Femur (tissue), 1 donor: ENCODE data around the gene MYO15B.
A peak's percentile ranks its signal among the peaks of the same experiment; 100 is the strongest.

Source experiments
- DNase-seq: peaks from one replicate; pipeline ENCODE4 v3.0.0-alpha.2; 2017

Gene MYO15B

DNA sequence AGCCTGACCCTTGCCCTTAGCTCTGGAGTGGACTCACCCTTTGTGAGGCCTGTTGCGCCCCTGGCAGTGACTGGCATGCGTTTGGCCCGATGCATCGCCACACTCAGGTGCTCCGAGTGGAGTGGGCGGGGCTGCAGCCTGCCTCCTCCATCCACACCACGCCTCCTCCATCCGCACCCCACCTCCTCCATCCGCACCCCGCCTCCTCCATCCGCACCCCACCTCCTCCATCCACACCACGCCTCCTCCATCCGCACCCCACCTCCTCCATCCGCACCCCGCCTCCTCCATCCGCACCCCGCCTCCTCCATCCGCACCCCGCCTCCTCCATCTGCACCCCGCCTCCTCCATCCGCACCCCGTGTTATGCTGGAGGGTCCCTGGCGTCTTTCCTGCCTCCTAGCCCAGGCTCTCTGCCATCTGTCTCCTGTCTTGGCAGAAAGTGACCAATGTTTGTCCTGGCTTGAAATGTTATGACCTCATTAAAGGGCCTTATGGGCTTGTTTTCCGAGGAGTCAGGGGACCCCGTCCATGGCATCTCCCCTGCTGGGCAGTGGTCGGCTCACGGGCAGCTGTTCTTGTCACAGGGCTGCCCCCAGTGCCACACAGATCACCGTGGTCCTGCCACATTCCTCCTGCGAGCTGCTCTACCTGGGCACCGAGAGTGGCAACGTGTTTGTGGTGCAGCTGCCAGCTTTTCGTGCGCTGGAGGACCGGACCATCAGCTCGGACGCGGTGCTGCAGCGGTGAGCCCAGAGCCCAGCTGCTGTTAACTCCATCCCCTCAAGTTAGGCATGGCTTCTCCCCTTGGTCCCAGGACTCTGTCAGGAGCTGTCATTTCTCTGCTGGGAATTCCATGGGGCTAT is 28.7 kb upstream of the MYO15B start:
- no peak for DNase-seq

DNA sequence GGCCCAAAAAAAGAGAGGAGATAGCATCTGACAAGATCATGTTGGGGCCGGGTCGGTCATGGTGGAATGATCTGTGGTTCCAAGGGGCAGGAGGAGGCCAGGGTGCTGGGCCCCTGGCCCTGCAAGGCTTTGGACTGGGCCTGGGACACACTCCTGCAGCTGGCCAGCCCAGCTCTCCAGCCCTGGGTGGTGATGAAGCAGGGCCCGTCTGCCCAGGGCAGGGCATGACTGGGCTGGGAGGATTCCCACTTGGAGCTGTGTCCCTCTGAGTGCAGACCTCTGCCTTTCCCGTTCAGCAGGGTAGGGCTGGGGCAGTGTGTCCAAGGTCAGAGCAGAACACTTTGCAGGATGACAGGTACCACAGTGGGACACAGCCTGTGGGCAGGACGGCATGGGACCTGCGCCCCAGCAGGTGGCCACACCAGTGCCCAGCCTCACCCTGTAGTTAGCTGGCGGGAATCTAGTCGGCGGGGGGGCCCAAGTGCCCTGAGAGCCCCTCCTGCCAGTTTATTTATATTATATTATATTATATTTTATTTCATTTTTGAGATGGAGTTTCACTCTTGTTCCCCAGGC is 27.6 kb upstream of the MYO15B start:
- no peak for DNase-seq

DNA sequence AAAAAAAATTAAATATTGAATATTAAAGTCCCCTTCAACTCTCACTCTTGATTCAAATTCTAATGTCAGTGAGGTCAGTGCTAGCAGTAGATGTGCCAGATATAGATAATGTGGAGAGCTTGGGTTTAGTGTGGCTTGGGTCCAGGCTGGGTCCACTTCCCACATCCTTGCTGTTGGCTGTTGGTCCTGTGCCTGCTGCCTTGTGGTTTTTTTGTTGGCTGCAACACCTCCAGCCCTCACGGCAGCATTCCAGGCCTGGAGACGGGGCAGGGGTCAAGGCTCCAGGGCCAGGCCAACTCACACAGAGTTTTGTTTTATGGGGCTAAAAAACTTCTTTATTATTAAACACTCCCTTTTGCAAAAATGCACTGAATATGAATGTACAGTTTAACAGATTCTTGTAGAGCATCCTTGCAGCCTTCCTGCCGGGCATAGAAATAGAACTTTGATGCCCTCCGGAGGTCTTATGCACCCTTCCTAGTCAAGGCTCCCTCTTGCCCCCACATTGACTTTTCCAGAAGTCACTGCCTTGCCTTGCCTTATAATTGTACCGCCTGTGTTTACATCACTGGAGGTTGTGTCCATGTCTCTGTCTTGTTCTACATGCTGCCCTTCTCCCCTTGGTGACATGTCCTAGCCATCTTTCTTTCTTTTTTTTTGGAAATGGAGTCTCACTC is 25.5 kb upstream of the MYO15B start:
- no peak for DNase-seq

DNA sequence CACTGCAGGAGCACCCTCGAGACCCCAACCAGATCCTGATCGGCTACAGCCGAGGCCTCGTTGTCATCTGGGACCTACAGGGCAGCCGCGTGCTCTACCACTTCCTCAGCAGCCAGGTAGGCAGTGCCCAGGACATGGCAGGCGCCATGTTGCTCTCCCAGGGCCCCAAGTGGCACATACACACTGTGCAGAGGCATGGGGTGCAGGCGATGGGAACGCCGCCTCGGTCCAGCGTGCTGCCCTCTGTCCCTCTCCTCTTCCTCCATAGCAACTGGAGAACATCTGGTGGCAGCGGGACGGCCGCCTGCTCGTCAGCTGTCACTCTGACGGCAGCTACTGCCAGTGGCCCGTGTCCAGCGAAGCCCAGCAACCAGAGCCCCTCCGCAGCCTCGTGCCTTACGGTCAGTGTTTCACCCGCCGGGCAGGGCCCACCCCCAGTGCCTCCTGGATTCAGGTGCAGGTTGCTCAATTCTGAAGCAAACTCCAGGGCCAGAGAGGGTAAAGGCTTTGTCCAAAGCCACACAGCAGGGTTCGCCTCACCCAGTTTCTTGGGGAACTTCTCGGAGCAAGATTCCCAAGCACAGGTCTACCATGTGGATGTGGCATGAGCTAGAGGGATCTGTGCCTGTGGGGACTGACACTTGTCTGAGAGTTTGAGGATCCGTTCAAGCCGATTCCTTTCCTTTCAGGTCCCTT is 24.4 kb upstream of the MYO15B start:
- no peak for DNase-seq

DNA sequence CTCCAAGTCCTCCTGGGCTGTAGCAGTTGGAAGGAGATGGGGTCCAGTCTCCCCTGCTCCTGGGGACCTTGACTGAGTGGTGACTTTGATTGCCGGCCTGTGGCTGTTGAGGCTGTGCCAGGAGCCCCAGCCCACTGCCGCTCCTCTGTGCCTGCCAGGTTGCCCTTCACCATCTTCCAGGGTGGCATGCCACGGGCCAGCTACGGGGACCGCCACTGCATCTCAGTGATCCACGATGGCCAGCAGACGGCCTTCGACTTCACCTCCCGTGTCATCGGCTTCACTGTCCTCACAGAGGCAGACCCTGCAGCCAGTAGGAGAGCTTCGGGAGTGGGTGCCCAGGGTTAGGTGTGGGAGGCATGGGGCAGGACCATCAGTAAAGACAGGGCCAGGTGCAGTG is 23.4 kb upstream of the MYO15B start:
- DNase-seq: no peak

DNA sequence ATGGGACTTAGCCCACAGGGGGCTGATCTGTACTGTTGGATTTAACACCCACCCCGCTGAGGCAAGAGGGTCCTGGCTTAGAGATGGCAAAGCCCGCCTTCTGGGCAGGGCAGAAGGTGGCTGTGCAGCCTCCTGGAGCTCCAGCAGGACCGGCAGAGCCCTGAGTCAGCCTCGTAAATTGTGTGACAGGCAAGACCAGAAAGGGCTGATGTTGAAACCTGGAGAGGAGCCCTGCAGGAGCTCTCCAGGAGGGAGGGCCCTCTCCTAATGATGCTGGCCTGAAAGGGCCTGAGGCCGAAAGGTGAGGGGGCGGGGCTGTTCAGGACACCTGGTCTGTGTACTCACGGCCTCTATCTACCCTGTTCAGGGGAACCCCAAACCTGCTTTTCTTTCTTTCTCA is 22.5 kb upstream of the MYO15B start:
- no peak for DNase-seq

DNA sequence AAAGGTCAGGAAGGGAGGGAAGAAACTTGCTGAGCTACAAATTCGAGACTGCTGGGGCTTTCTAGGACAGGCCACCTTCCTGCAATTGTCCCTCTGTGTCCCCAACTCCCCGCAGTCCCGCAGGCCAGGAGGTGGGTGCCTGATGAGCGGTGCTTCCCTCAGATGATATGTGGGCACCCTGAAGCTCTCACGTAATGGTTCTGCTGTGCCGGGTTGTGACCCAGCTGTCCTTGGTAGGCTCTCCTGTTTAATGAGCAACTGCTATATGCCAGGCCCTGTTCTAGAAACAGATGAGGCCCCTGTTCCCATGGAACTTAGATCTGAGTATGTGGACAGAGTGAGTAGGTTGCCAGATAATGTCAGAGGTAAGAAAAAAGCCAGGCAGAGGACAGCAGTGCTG is 22.0 kb upstream of the MYO15B start:
- DNase-seq: no peak

DNA sequence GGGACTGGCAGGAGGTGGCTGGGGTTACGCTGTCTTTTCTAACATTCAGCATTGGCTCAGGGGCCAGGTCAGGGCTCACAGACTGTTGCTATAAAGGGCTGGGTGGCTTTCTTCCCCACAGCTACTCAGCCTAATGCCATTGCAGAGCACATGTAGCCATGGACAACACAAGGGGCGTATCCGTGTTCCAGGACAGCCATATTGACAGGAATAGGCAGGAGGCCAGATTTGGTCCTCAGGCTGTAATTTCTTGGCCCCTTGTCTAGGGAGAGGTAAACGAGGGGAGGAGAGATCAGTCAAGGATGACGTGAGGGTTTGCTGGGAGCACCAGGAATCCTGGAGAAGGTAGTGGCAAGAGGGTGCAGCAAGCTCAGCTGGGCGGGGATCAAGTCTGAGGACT is 21.2 kb upstream of the MYO15B start:
- no peak for DNase-seq

DNA sequence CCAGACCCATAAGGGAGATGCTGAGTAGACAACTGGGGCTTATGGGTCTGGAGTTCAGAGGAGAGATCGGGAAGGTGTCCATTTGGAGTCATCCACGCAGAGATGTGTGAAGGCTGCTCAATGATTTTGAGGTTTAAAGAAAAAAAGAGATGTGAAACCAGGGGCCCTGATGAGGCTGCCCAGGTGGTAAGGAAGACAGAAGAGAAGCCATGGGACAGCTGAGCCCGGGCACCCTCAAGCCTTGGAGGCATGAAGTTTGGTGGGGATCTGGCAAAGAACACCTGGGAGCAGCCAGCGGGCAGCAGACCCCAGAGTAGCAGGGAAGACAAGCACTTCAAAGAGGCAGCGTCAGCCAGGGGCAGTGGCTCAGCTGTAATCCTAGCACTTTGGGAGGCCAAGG is 20.8 kb upstream of the MYO15B start:
- no peak for DNase-seq

DNA sequence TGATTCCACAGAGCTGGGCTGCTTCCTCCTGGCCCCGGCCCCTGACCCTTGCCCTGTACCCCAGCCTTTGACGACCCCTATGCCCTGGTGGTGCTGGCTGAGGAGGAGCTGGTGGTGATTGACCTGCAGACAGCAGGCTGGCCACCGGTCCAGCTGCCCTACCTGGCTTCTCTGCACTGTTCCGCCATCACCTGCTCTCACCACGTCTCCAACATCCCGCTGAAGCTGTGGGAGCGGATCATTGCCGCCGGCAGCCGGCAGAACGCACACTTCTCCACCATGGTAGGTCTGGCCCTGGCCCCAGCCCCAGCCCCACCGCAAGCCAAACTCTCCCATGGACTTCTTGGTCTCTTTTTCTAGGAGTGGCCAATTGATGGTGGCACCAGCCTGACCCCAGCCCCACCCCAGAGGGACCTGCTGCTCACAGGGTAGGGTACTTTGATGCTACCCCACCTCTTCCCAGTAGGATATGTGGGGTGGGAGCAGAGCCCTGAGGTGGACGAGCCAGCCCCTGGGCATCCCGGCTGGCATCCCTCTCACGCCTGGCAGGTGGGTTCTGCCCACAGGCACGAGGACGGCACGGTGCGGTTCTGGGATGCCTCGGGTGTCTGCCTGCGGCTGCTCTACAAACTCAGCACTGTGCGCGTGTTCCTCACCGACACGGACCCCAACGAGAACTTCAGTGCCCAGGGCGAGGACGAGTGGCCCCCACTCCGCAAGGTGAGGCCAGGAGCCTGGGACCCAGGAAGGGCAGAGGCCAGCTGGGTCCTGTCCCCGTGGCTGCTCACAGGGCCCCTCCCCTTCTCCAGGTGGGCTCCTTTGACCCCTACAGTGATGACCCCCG is 19.0 kb upstream of the MYO15B start:
- no peak for DNase-seq

DNA sequence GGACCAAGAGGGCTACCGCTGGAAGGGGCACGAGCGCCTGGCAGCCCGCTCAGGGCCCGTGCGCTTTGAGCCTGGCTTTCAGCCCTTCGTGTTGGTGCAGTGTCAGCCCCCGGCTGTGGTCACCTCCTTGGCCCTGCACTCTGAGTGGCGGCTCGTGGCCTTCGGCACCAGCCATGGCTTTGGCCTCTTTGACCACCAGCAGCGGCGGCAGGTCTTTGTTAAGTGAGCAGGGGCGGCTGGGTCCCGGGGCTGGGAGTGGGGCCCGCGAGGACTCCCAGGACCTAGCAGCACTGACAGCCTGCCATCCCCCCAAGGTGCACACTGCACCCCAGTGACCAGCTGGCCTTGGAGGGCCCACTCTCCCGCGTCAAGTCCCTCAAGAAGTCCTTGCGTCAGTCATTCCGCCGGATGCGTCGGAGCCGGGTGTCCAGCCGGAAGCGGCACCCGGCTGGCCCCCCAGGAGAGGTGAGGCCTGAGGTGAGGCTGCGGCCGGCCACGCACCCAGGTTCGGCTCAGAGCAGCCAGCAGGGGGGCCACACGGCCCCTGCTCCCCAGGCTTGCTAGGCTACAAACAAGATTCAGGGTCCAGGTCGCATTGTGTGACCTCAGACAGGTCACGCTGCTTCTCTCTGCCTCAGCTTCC is 17.4 kb upstream of the MYO15B start:
- DNase-seq: no peak

DNA sequence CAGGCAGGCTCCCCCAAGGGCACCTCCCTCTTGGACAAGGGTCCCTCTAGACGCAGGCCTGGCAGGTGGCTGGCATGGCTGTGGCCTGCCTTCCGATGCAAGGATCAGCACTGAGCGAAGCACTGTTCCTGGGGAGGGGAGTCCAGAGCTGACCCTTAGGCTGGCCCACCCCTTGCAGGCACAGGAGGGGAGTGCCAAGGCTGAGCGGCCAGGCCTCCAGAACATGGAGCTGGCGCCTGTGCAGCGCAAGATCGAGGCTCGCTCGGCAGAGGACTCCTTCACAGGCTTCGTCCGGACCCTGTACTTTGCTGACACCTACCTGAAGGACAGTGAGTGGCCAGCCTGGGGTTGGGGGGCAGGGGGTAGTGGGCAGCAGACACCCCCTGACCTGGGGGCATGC is 16.8 kb upstream of the MYO15B start:
- no peak for DNase-seq

DNA sequence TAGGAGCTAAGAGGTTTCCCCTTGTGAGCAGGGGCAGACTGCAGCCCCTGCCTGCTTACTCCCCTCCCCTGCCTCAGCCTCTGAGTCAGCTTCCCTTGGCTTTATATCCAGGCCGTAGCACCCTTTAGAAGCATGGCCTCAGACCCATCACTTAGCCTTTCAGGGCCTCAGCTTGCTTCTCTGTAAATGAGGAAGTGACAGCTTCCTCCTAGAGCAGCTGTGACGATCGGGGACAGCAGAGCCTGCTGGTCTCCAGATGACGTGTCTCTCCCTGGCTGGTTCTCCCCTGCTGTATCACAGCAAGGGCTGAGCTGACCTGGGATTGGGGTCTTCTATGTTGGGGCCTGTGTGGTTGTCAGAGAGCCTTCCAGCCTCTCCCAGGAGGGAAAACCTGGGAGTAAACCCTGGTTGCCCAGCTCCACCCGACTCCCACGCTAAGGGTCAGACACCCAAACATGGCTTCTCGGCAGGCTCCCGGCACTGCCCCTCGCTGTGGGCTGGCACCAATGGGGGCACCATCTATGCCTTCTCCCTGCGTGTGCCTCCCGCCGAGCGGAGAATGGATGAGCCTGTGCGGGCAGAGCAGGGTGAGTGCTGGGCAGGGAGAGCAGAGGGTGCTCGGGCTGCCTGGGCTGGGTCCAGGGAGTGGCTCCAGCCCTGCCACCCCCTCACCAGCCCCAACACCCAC is 16.3 kb upstream of the MYO15B start:
- peak; percentile 59 for DNase-seq

DNA sequence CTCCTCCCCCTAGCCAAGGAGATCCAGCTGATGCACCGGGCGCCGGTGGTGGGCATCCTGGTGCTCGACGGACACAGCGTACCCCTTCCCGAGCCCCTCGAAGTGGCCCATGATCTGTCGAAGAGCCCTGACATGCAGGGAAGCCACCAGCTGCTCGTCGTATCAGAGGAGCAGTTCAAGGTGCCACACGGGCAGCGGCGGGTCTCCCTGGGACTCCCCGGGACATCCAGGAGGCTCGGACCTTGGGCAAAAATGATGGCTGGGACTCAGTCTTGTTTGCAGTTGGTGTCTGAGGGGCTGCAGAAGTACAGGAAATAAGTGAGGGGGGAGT is 15.8 kb upstream of the MYO15B start:
- no peak for DNase-seq

DNA sequence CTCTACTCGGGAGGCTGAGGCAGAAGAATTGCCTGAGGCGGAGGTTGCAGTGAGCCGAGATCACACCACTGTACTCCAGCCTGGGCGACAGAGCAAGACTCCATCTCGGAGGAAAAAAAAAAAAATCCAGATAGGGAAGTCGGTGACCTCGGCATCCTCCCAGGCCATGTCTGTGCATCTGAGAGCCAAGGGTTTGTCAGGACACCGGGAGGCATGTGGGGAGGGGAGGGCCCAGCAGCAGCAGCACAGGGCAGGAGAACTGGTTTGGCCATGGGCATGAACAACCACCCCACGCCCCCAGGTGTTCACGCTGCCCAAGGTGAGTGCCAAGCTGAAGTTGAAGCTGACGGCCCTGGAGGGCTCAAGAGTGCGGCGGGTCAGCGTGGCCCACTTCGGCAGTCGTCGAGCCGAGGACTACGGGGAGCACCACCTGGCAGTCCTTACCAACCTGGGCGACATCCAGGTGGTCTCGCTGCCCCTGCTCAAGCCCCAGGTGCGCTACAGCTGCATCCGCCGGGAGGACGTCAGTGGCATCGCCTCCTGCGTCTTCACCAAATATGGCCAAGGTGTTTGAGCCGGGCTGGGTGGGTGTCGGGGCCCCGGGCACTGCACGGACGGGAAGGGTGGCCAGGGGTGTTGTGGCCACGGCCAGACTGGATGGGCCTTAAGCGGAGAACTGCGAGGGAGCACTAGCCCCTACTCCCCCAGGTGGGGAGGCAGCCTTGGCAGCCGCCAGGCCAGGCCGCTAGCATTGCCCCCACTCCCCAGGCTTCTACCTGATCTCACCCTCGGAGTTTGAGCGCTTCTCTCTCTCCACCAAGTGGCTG is 14.7 kb upstream of the MYO15B start:
- DNase-seq: no peak

DNA sequence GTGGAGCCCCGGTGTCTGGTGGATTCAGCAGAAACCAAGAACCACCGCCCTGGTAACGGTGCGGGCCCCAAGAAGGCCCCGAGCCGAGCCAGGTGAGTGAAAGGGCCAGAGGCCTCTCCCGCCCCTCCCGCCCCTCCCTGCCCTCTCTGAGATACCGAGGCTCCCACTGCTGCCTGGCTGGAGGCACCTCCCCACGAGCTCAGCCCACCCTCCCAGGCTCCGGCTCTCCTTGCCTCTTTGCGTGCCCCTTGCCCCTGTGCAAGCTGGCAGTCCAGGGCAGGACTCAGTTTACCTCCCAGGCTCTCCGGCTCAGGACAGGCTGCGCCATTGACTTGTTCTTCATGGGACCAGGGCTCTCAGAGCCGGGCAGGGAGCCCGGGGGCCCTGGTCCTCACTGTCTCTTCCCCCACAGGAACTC is 14.1 kb upstream of the MYO15B start:
- no peak for DNase-seq

DNA sequence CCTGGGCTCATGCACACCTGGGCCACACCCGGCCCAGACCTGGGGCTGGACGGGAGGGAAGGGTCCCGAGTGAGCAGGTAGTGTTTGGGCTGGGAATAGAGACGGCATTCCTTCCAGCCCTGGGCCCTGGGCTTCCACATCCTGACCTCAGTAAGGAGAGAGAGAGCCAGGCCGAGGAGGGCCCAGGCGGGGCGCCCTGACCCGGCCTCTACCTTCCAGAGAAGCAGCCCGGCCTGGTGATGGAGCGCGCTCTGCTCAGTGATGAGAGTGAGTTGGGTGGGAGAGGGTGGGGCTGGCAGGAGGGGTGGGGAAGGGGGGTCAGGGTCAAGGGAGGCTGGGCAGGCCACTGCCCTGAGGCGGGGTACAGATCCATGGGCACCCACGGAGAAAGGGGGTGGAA is 13.6 kb upstream of the MYO15B start:
- DNase-seq: no peak

DNA sequence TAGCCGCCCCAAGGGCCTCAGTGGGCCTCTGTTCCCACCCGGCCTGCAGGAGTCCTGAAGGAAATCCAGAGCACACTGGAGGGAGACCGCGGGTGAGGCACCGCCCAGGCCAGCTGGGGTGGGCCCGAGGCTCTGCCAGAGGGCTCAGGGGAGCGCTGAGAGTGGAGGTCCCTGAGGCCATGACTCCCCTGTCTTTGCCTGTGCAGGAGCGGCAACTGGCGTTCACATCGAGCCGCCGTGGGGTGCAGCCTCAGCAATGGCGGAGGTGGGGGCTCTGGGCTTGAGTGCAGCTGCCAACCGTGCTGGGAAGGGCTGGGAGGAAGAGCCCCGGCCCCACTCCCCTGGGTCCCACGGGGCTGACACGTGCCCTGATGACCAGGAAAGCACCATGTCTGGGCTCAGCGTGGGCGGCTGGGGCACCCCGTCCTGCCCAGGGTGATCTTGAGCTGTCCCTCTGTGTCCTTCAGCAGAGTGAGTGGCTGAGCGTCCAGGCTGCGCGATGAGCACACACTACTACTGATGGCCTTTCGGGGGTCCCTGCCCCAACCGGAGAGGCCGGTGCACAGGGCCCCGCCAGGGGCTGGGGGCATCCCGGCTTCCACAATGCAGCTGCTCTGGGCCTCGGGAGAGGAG is 13.1 kb upstream of the MYO15B start:
- DNase-seq: no peak

DNA sequence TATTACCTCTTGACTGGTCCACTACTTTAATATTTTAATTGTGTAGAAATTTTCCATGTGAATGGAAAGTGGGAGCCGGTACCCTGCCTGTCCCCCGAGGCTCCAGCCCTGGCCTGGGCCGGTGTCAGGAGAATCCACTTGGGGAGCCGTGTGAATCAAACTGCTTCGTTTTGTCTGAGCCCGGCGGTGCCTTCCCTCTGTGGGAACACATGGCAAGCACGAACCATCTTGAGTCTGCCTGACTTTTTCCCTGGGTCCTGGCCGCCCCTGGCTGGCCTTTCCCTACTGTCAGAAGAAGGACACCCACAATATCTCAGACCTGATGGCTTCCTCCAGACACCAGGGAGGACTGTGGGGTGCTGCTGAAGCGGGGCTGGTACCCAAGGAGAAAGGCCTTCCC is 12.4 kb upstream of the MYO15B start:
- no peak for DNase-seq

DNA sequence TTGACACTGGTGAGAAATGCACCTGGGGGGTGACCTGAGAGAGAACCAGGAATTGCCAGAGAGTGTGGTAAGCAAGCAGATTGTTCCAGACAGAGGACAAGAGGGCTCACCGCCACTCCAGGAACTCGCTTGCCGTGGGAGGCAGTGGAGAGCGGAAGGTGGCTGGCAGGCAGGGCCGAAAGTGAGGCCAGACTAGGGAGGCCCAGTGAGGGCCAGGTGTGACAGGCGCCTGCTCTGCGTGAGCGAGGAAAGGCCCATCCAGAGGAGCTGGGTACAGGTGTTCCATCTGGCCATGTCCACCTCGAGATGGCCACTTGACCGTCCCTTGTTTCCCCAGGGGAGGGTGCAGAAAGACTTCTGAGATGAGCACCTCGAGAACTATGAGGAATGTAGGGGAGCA is 11.9 kb upstream of the MYO15B start:
- DNase-seq: no peak
